Measurements from ENCODE around the gene ZFAND5.

ZFAND5 gene

DNA sequence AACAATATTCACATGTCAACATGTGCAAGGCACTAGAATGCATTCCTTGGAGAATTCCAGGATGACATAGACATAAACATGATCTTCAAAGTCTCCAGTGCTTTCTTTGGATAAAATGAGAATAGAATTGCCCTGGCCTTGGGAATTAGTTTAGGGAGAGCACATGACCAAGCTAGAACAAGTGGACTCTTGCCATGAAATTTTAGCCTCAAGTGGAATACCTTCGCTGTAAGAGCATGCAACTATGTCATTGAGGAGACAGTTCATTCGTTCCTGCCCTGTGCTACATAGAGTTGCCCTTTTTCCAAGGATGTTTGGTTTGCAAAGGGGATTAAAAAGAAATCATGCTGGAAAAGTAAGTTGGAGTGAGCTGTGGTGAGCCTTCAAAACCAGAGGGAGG, 42.7 kb downstream of the ZFAND5 start:
- DNase-seq, result no peak

DNA sequence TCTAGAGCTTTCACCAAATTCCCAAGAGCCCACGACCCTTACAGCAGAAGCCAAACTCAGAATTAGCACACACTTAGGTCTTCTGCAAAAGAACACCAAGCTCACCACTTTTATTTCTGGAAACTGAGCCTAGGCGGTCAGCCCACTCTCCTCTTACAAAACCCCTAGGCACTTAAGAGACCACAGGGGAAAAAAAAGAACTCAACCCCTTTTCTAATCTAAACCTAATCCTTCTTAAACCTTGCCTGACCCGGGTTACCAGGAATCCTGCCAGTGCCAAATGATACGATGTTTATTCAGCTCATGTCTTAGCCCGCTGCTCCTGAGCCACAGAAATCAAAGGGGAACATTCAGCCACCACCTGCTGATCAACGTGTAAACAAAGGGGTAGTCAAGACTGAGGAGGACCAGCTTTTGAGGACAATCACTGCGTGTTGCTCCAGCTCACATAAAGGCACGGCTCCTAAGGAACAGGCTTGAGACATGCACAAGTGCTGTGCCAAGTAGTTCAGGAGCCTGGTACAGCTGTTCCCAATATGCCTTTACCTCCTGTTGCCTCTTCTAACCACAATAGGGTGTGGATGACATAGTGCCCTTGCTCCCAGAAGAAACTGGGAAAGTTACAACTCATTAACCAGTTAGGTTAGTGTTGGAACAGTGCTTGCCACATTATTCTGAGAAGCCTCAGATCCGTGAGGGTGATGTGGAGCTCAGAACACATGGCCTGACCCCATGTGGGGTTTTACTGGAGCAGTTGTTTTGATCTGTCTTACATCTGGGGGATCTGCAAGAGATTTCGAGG, 49.3 kb downstream of the ZFAND5 start:
- no peak for DNase-seq

DNA sequence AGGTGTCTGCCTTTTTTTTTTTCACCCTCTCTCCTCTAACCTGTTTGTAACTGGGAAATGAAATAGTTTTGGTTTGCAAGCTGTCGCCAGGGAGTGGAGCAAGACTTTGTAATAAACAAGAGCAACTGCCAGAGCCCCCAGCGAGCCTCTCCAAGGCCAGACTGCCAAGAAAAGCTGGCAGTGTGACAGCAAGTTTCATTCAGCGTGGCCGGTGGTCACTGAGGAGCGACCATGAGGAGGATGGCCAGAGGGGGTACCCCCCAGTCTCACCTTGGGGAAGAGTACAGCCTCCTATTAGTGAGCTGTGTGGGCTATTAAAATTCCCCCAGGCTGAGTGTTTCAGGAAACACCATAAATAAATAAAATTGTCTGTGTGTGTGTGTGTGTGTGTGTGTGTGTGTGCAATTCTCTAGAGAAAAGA, 49.9 kb downstream of the ZFAND5 start:
- no peak for DNase-seq

DNA sequence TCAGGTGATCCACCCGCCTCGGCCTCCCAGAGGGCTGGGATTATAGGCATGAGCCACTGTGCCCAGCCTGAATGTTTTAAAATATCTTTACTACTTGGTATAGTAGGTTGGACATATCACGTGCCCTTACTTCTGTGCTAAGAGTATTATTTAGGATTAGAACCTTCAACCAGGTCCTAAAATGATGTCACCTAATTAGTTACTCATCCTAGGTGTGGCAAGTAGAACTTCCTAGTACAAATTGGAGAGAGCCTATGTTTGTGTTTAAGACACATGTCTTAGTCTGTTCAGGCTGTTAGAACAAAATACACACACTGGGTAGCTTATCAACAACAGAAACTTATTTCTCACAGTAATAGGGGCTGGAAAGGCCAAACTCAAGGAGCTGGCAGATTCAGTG, 51.5 kb downstream of the ZFAND5 start:
- DNase-seq, result no peak

DNA sequence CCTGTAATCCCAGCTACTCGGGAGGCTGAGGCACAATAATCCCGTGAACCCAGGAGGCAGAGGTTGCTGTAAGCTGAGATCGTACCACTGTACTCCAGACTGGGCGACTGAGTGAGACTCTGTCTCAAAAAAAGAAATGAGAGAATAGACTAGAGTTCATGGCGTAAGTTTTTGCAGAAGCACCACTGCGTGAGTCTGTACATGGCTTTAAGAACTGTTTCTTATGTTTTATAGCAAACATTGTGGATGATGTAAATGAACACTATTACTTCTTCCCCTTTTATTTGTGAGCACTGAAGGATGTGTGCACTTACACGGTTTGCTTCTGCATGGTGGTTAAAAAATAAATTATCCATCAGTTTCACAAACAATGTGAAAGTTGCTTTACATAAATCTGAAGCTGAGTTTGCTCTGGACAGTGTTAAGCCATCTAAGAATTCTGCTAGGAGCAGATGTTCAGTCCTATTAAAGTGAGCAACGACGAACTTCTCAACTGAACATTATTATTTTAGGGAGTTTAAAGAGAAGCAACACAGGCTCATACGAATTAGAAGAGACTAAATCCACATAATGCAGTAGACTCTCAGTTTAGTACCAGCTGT, 52.5 kb downstream of the ZFAND5 start:
- no peak for DNase-seq

DNA sequence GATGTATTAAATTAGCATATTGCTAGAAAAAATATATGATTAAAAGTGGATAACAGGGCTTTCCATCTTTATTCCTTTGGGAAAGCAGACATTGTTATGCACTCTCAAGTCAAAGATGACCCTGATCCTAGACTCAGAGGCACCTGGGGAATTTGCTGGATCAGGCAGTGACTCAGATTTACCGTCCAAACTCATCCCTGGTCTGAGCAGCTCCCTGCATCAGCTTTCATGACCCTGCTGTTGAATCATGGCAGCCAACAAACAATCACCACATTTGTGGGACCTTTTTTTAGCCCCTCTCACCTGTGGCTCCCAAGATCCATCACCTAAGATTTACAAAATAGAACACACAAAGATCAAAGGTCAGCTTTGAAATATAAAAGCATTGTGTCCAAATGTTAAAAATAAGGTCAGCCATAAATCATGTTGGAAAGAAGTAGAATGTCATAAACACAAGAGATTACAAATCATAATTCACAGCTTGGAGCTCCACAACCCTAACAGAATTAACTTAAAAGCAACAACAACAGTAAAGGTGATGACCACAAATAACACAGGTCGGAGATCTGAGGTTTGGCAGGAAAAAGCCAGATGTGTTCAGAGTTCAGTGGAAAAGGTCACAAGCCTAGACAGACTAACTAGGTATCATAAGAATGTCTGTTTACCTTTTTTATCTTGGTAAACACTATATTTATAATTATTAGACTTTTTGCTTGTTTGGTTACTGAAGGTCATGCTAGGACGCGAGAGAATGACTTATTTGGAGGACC, 55.5 kb downstream of the ZFAND5 start:
- DNase-seq, result no peak

DNA sequence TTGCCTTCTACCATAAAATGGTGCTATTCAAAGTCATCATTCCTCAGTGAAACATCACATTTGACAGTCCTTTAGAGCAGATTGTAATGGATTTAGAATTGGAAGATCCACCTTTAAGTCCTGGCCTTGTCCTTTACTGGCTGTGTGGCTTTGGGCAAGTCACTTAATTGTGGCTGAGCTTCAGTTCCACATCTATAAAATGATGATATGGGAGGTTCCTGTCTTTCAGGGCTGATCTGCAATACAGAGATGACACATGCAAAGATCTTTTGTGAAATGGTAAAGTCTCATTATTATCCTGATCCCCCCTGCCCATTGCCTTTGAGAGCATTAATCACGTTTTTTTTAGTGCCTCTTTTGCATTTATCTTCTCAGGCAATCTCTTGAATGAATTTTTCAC, 58.2 kb downstream of the ZFAND5 start:
- no peak for DNase-seq

DNA sequence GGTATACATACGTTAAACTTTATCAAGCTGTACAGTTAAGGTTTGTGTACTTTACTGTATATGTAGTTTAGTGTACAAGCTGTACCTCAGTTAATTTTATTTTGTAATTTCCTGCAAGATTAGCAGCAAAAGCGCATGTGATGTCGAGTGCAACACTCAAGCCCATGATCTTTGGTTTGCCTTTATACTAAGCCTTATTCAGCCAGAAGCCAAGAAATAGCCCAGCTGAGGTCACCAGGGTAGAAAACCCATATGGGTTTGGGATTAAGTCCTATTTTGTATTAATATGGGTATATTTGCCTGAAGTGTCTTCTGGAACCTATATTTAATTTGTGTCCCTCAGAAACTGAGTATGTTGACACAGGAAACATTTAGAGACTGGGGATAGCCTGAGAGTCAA, 59.3 kb downstream of the ZFAND5 start:
- no peak for DNase-seq

DNA sequence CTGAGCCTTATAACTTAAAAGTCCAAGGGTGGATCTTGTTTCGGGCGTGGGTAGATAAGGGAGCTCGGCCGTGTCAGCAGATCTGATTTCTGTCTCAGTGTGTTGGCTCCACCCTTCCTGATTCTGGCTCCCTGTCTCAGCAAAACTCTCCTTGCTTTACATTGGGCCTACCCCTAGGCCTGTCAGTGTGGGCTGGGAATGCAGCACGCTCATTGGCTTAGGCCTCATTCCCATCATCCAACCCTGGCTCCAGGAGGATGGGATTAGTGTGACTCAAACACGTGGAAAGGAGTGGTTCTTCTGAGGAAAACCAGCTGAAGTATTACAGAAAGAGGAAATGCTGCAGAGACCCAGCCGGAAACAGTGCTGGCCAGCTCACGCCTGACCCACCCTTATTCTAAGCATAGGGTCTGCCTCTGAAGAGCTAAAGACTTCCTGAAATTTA, 59.9 kb downstream of the ZFAND5 start:
- DNase-seq, result no peak

DNA sequence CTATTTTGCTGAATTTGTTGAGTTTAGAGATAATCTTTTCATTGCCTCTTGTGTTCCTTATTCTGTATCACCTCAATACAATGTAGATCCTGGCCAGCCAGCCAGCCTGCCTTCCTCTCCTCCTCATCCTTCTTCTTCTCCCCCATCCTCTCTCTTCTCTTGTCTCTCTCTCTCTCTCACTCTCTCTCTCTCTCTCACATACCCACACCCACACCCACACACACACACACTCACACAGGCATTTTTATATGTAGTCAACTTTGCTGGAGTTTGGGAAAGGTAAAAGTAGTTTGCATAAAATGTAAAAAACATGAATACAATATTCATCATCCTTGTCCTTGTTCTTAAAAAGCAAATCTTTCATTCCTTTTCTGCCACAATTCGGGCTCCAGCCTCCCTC, 60.5 kb downstream of the ZFAND5 start:
- DNase-seq, result no peak

Measured in SW 1271 (cell line).